Osteoblast (primary cell): ENCODE measurements around the gene MPLKIP. TPM values are rescaled to one million over a fixed set of nuclear protein-coding genes. Genes with fewer than 3 reads are reported as not detected.
A peak's percentile ranks its signal among the peaks of the same experiment; 100 is the strongest.

Experiments used
- DNase-seq: peaks from one replicate; pipeline ENCODE4 v3.0.0; 2011; ENCODE audit warnings: low spot score, mixed read lengths; ENCODE audit not compliant: insufficient read length; ENCODE audit errors: missing footprints
- H2AFZ ChIP-seq: 2 replicates; pipeline ENCODE4 v1.6.0; 2011; ENCODE audit warnings: mild to moderate bottlenecking, low read length
- H3K27ac ChIP-seq: 2 replicates; pipeline ENCODE4 v1.5.1; 2011; ENCODE audit warnings: mild to moderate bottlenecking, low read depth, low read length, moderate library complexity
- H3K27me3 ChIP-seq: 2 replicates; pipeline ENCODE4 v1.6.0; 2012; ENCODE audit warnings: mild to moderate bottlenecking, control low read depth, inconsistent platforms, low read length, moderate library complexity; ENCODE audit not compliant: insufficient read depth
- H3K36me3 ChIP-seq: 2 replicates; pipeline ENCODE4 v1.5.1; 2011; ENCODE audit warnings: mild to moderate bottlenecking, low read length, control low read depth, moderate library complexity; ENCODE audit not compliant: insufficient read depth
- H3K4me1 ChIP-seq: 2 replicates; pipeline ENCODE4 v1.5.1; 2011; ENCODE audit warnings: mild to moderate bottlenecking, low read length, control low read depth, moderate library complexity; ENCODE audit not compliant: insufficient read depth
- H3K4me2 ChIP-seq: 2 replicates; pipeline ENCODE4 v1.6.0; 2011; ENCODE audit warnings: mild to moderate bottlenecking, low read length; ENCODE audit not compliant: insufficient read depth
- H3K4me3 ChIP-seq: fragments of 200-600 bp; sonication (generic); 3 replicates; pipeline ENCODE4 v1.5.1; 2012; ENCODE audit warnings: mild to moderate bottlenecking, low read length, inconsistent platforms; ENCODE audit not compliant: insufficient read depth
- H3K79me2 ChIP-seq: 2 replicates; pipeline ENCODE4 v1.6.0; 2012; ENCODE audit warnings: mild to moderate bottlenecking, low read length, control low read depth, inconsistent platforms; ENCODE audit not compliant: insufficient read depth
- H3K9me3 ChIP-seq: 2 replicates; pipeline ENCODE4 v1.5.1; 2011; ENCODE audit warnings: low read depth, low read length, control low read depth
- H4K20me1 ChIP-seq: 2 replicates; pipeline ENCODE4 v1.6.0; 2012; ENCODE audit warnings: mild to moderate bottlenecking, low read length, control low read depth; ENCODE audit not compliant: insufficient read depth
- total RNA-seq: library from RNA; depleted of rRNA; stranded (reverse); fragments of >200 nt; gene quantifications from 2 replicates; pipeline ENCODE4 v1.2.3, GENCODE V29; 2012
- TF ChIP-seq, protein P1 (sequence below): IDR thresholded peaks from 2 replicates; pipeline ENCODE4 v1.5.1; 2011; ENCODE audit warnings: mild to moderate bottlenecking, low read depth, low read length, moderate library complexity; ENCODE audit errors: extremely low read depth

Gene MPLKIP
- 8.0 and 9.1 TPM in 2 replicates for total RNA-seq

DNA sequence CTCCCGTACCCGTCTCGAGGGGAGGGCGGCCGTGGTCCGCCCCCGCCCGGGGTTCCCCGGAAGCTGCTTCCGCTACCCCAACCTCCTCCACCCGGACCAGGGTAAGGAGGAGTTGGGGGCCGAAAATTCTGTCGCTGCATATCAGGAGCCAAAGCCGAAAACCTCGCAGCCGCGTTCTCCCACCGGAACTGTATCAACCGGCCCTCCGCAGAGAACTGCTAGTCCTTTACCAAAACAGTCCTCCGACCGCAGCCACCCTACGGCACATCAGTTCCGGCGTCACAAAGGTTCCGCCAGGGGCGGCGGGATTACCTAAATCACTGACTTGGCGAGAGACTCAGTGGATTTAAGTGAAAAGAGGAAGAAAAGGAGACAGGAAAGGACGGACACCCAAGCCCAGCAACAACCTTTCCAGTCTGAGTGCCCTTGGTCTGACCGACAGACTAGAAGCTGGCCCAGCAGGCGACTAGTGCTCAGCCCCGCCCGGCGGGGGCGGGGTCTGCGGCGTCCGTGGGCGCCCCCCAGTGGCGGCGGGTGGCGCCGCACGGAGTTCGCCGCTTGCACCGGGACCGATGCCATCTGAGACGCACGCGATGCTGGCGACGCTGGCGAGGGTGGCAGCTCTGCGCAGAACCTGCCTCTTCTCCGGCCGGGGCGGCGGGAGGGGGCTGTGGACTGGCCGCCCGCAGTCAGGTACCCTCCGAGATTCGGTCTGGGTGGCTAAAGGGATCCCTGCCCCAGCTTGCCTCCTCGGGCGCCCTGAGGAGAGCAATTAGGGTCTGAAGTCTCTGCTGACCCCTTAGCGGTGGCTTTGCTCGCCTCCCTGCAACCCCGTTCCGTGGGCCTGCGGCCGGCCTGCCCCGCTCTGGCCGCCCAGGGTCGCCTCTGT is at the start of gene MPLKIP, which contains the start of gene SUGCT:
TSS of gene MPLKIP (minus strand) at position 195 of the 889 bp plus-strand sequence. CDS start at position 140, 55 bp downstream.
TSS of gene SUGCT (plus strand) at position 578 of the 889 bp plus-strand sequence.
- H4K20me1 ChIP-seq, result peaks cover 13% of the 10 kb centered on the region
- peaks cover 2% of the 10 kb centered on the region for H3K36me3 ChIP-seq
- H3K27ac ChIP-seq, result peak within 1 kb of the TSS; percentile 90
- H2AFZ ChIP-seq, result peak within 1 kb of the TSS; percentile 100
- peaks cover 11% of the 10 kb centered on the region for H3K4me1 ChIP-seq
- peak within 1 kb of the TSS; percentile 97 for H3K4me3 ChIP-seq
- H3K79me2 ChIP-seq, result peaks cover 46% of the 10 kb centered on the region
- H3K9me3 ChIP-seq, result no peaks in the 10 kb centered on the region
- TF ChIP-seq, protein P1, sequence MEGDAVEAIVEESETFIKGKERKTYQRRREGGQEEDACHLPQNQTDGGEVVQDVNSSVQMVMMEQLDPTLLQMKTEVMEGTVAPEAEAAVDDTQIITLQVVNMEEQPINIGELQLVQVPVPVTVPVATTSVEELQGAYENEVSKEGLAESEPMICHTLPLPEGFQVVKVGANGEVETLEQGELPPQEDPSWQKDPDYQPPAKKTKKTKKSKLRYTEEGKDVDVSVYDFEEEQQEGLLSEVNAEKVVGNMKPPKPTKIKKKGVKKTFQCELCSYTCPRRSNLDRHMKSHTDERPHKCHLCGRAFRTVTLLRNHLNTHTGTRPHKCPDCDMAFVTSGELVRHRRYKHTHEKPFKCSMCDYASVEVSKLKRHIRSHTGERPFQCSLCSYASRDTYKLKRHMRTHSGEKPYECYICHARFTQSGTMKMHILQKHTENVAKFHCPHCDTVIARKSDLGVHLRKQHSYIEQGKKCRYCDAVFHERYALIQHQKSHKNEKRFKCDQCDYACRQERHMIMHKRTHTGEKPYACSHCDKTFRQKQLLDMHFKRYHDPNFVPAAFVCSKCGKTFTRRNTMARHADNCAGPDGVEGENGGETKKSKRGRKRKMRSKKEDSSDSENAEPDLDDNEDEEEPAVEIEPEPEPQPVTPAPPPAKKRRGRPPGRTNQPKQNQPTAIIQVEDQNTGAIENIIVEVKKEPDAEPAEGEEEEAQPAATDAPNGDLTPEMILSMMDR, result peak; percentile 84
- peak; percentile 96 for DNase-seq
- no peaks in the 10 kb centered on the region for H3K27me3 ChIP-seq
- H3K4me2 ChIP-seq, result peak within 1 kb of the TSS; percentile 87

DNA sequence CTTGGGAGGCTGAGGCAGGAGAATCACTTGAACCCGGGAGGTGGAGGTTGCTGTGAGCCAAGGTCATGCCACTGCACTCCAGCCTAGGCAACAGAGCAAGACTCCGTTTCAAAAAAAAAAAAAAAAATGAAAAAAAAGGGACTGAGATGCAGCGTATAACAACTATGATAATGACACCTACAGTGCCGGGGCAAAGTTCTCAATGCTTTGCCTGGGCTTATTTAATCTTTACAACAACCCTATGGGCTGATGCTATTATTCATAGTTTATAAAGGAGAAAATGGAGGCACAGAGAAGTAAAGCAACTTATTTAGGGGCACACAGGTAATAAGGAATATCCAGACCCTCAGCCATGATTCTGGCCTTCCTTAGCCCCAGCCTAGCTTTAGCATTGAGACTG is 48.0 kb upstream of the MPLKIP start:
- H4K20me1 ChIP-seq, result no peaks in the 10 kb centered on the region
- H3K27me3 ChIP-seq, result no peaks in the 10 kb centered on the region
- TF ChIP-seq, protein P1, result no peak
- DNase-seq, result no peak
- H3K79me2 ChIP-seq, result no peaks in the 10 kb centered on the region
- no peaks in the 10 kb centered on the region for H3K36me3 ChIP-seq
- H3K4me2 ChIP-seq, result no peak overlapping the region
- H3K4me3 ChIP-seq, result no peak overlapping the region
- H2AFZ ChIP-seq, result no peak overlapping the region
- H3K27ac ChIP-seq, result no peak overlapping the region
- no peaks in the 10 kb centered on the region for H3K4me1 ChIP-seq
- no peaks in the 10 kb centered on the region for H3K9me3 ChIP-seq

DNA sequence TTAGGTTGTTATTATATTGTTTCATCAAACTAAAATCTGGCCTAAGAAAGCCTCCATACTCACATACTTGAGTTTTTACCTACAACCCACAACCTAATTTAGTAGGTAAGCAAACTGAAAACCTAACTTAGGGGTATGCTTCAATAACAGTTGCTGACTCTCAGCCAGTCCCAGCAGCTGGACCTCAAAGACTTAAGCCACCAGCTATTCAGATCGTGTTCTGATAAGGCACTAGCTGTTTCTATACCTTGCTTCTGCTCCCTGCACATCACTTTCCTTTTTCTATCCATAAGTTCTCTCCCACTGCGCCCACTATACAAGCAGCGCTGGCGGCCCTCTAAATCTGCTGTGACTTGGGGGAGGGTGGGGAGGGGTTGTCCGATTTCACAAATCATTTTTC is 42.6 kb upstream of the MPLKIP start:
- no peaks in the 10 kb centered on the region for H3K79me2 ChIP-seq
- no peak for DNase-seq
- H3K27ac ChIP-seq, result no peak overlapping the region
- no peak overlapping the region for H2AFZ ChIP-seq
- no peaks in the 10 kb centered on the region for H3K36me3 ChIP-seq
- no peak overlapping the region for H3K4me2 ChIP-seq
- no peaks in the 10 kb centered on the region for H3K9me3 ChIP-seq
- H3K27me3 ChIP-seq, result no peaks in the 10 kb centered on the region
- H3K4me3 ChIP-seq, result no peak overlapping the region
- H4K20me1 ChIP-seq, result no peaks in the 10 kb centered on the region
- H3K4me1 ChIP-seq, result no peaks in the 10 kb centered on the region
- TF ChIP-seq, protein P1, result no peak
